H1 (cell line): ENCODE measurements around the gene ARL6IP6. TPM values are rescaled to one million over a fixed set of nuclear protein-coding genes. Genes with fewer than 3 reads are reported as not detected.

Experiments used
- CTCF ChIA-PET: fragments of 300-600 bp; sonication (Branson Sonifier 250); formaldehyde crosslinking; loops from one replicate; lab custom pipeline; 2021; ENCODE audit not compliant: partially characterized antibody; lab: Charles Lee
- POLR2A ChIA-PET: fragments of 300-600 bp; sonication (Branson Sonifier 250); formaldehyde crosslinking; loops from one replicate; lab custom pipeline; 2021; ENCODE audit warnings: inconsistent platforms; ENCODE audit not compliant: partially characterized antibody; lab: Charles Lee
- DNase-seq, 2 experiments: peaks; one replicate each; pipeline versions ENCODE4 v3.0.0 to v3.0.0-alpha.2; 2010 to 2022; ENCODE audit warnings: low spot score in 2 of 2, low read depth in 1 of 2, mixed read lengths in 1 of 2
- FAIRE-seq: peaks from 2 replicates; lab custom pipeline; 2011; peaks lifted over from hg19 to GRCh38; lab: Jason Lieb, UNC
- H2AFZ ChIP-seq: 2 replicates; pipeline ENCODE4 v1.8.1; 2012; ENCODE audit warnings: low read length, inconsistent platforms
- H2AK5ac ChIP-seq: 2 replicates; pipeline ENCODE4 v1.6.1; 2013; ENCODE audit warnings: low read depth, low read length
- H2BK120ac ChIP-seq: replicated peaks from 2 replicates; pipeline ENCODE3; 2013; ENCODE audit warnings: low read depth, low read length, inconsistent platforms
- H2BK12ac ChIP-seq: 2 replicates; pipeline ENCODE4 v1.6.1; 2013; ENCODE audit warnings: low read depth, low read length
- H2BK15ac ChIP-seq: 2 replicates; pipeline ENCODE4 v1.6.1; 2013; ENCODE audit warnings: low read length
- H2BK20ac ChIP-seq: 2 replicates; pipeline ENCODE4 v1.6.1; 2013; ENCODE audit warnings: low read length
- H2BK5ac ChIP-seq: 2 replicates; pipeline ENCODE4 v1.6.1; 2013; ENCODE audit warnings: low read depth, low read length
- H3K14ac ChIP-seq: 2 replicates; pipeline ENCODE4 v1.6.1; 2013; ENCODE audit warnings: inconsistent platforms; ENCODE audit not compliant: insufficient read length
- H3K18ac ChIP-seq: 2 replicates; pipeline ENCODE4 v1.6.1; 2013; ENCODE audit warnings: low read length; ENCODE audit errors: extremely low read depth
- H3K23ac ChIP-seq: 2 replicates; pipeline ENCODE4 v1.6.1; 2013; ENCODE audit warnings: inconsistent platforms; ENCODE audit not compliant: insufficient read length
- H3K23me2 ChIP-seq: 2 replicates; pipeline ENCODE4 v1.6.1; 2013; ENCODE audit warnings: low read depth, low read length
- H3K27ac ChIP-seq: 2 replicates; pipeline ENCODE4 v1.6.1; 2011; ENCODE audit warnings: low read depth, low read length, inconsistent platforms
- H3K27me3 ChIP-seq, 4 experiments: replicated peaks in 1 of 4; 1 replicate in 1 of 4; 2 replicates in 3 of 4; pipeline versions ENCODE4 v1.6.1 to v1.8.1; 2011 to 2013; ENCODE audit warnings: low read length in 3 of 4, mild to moderate bottlenecking in 3 of 4, inconsistent platforms in 2 of 4, mixed read lengths in 2 of 4, moderate library complexity in 1 of 4; ENCODE audit not compliant: control insufficient read depth in 3 of 4, insufficient read depth in 3 of 4; ENCODE audit errors: extremely low read depth in 1 of 4
- H3K36me3 ChIP-seq, 4 experiments: 2 replicates each; pipeline versions ENCODE4 v1.6.1 to v1.8.1; 2011 to 2013; ENCODE audit warnings: mild to moderate bottlenecking in 4 of 4, low read length in 3 of 4, moderate library complexity in 2 of 4, control low read depth in 1 of 4, inconsistent platforms in 1 of 4; ENCODE audit not compliant: insufficient read depth in 4 of 4, control insufficient read depth in 2 of 4
- H3K4ac ChIP-seq: replicated peaks from 2 replicates; pipeline ENCODE3; 2013; ENCODE audit warnings: low read length, low read depth, mixed read lengths, inconsistent platforms; ENCODE audit not compliant: insufficient read length
- H3K4me1 ChIP-seq, 4 experiments: replicated peaks in 1 of 4; 1 replicate in 1 of 4; 2 replicates in 3 of 4; pipeline versions ENCODE4 v1.6.1 to v1.8.1; 2011 to 2013; ENCODE audit warnings: low read length in 3 of 4, inconsistent platforms in 2 of 4, mixed read lengths in 1 of 4; ENCODE audit not compliant: insufficient read depth in 4 of 4, control insufficient read depth in 3 of 4
- H3K4me2 ChIP-seq, 2 experiments: 2 replicates each; pipeline versions ENCODE4 v1.6.1 to v1.8.1; 2011 to 2013; ENCODE audit warnings: low read depth in 2 of 2, low read length in 2 of 2, control low read depth in 1 of 2, inconsistent platforms in 1 of 2, mild to moderate bottlenecking in 1 of 2; ENCODE audit not compliant: insufficient read depth in 1 of 2
- H3K4me3 ChIP-seq, 4 experiments: fragments of 200-600, 300-600 bp in 1 of 4; sonication (generic), shearing (Covaris generic), sonication (Bioruptor Twin) in 1 of 4; 2 replicates each; pipeline versions ENCODE4 v1.5.1 to v1.8.1; 2011 to 2016; ENCODE audit warnings: low read length in 4 of 4, low read depth in 3 of 4, control low read depth in 2 of 4, inconsistent platforms in 2 of 4, mild to moderate bottlenecking in 2 of 4, mixed read lengths in 1 of 4, moderate library complexity in 1 of 4; ENCODE audit not compliant: insufficient read depth in 2 of 4; ENCODE audit errors: extremely low read depth in 1 of 4
- H3K56ac ChIP-seq: replicated peaks from 2 replicates; pipeline ENCODE3; 2013; ENCODE audit warnings: low read depth, mild to moderate bottlenecking, mixed read lengths, low read length, inconsistent platforms; ENCODE audit not compliant: insufficient read length
- H3K79me1 ChIP-seq: 2 replicates; pipeline ENCODE4 v1.6.1; 2013; ENCODE audit warnings: low read depth, low read length, control low read depth
- H3K79me2 ChIP-seq, 2 experiments: 2 replicates each; pipeline versions ENCODE4 v1.6.1 to v1.8.1; 2012 to 2013; ENCODE audit warnings: low read length in 2 of 2, mild to moderate bottlenecking in 2 of 2, inconsistent platforms in 1 of 2; ENCODE audit not compliant: insufficient read depth in 2 of 2, control insufficient read depth in 1 of 2
- H3K9ac ChIP-seq, 4 experiments: replicated peaks in 1 of 4; 1 replicate in 1 of 4; 2 replicates in 3 of 4; pipeline versions ENCODE4 v1.6.1 to v1.8.1; 2011 to 2013; ENCODE audit warnings: low read depth in 3 of 4, low read length in 3 of 4, control low read depth in 2 of 4, mild to moderate bottlenecking in 2 of 4, moderate library complexity in 2 of 4, inconsistent platforms in 1 of 4; ENCODE audit errors: extremely low read depth in 1 of 4
- H3K9me3 ChIP-seq, 2 experiments: 2 replicates each; pipeline versions ENCODE4 v1.6.1 to v1.8.1; 2012 to 2013; ENCODE audit warnings: mild to moderate bottlenecking in 2 of 2, moderate library complexity in 2 of 2, control low read depth in 1 of 2, inconsistent platforms in 1 of 2, low read depth in 1 of 2, low read length in 1 of 2, mixed read lengths in 1 of 2; ENCODE audit not compliant: insufficient read depth in 2 of 2
- H4K20me1 ChIP-seq, 2 experiments: replicated peaks in 1 of 2; 2 replicates each; pipeline versions ENCODE3 to v1.8.1; 2011 to 2013; ENCODE audit warnings: inconsistent platforms in 2 of 2, low read length in 2 of 2, mild to moderate bottlenecking in 1 of 2; ENCODE audit not compliant: insufficient read depth in 2 of 2, control insufficient read depth in 1 of 2
- H4K5ac ChIP-seq: 2 replicates; pipeline ENCODE4 v1.6.1; 2013; ENCODE audit warnings: low read length, low read depth, mixed read lengths, inconsistent platforms; ENCODE audit not compliant: insufficient read length
- H4K8ac ChIP-seq: 2 replicates; pipeline ENCODE4 v1.8.0; 2013; ENCODE audit warnings: mild to moderate bottlenecking, moderate library complexity, low read length, inconsistent platforms; ENCODE audit not compliant: insufficient read depth; ENCODE audit errors: extremely low read depth
- H4K91ac ChIP-seq: replicated peaks from 2 replicates; pipeline ENCODE3; 2013; ENCODE audit warnings: low read length, mixed read lengths, inconsistent platforms; ENCODE audit not compliant: insufficient read length
- ATF3 ChIP-seq: IDR thresholded peaks from 2 replicates; pipeline ENCODE4 v1.6.1; 2011; ENCODE audit warnings: low read depth, mild to moderate bottlenecking, low read length; ENCODE audit not compliant: insufficient read depth
- CEBPB ChIP-seq: IDR thresholded peaks from 2 replicates; pipeline ENCODE4 v1.6.1; 2012; ENCODE audit warnings: low read depth, low read length
- TCF12 ChIP-seq: IDR thresholded peaks from 2 replicates; pipeline ENCODE4 v1.6.1; 2011; ENCODE audit warnings: low read depth, mild to moderate bottlenecking, low read length
- TEAD4 ChIP-seq: IDR thresholded peaks from 2 replicates; pipeline ENCODE4 v1.6.1; 2012; ENCODE audit warnings: low read depth, low read length, inconsistent platforms, mixed read lengths
- WGBS, 2 experiments: shearing (Covaris generic) in 1 of 2; methylation state at CpG; one replicate each; pipeline versions ENCODE4 v1.1.6 to v1.1.7; 2013 to 2015; ENCODE audit warnings: low lambda C conversion rate in 2 of 2, mixed read lengths in 2 of 2, inconsistent platforms in 1 of 2, low coverage in 1 of 2, missing lambda C conversion rate in 1 of 2; ENCODE audit not compliant: insufficient replicate concordance in 2 of 2, insufficient coverage in 1 of 2, insufficient read length in 1 of 2; ENCODE audit errors: extremely low coverage in 1 of 2, missing lambda C conversion rate in 1 of 2; 5-methylcytosine and 5-hydroxymethylcytosine counted together
- polyA plus RNA-seq, 7 experiments: library from polyadenylated mRNA; depleted of rRNA in 3 of 7; stranded (reverse) in 5 of 7; unstranded in 2 of 7; fragments of >200 nt in 5 of 7; fragments of 200-250 nt in 2 of 7; gene quantifications; 1 replicate in 5 of 7; 2 replicates in 1 of 7; 4 replicates in 1 of 7; pipeline versions ENCODE4 v1.2.1 to v1.2.3, GENCODE V29; 2011 to 2013; ENCODE audit warnings: missing spikeins in 2 of 7, mixed read lengths in 2 of 7
- total RNA-seq: library from RNA; stranded (reverse); fragmentation: NEBNext Ultra II Directional; extraction: Animal tissue kit (Norgen Biotek cat#: 25700); gene quantifications from 2 replicates; pipeline ENCODE4 v1.2.1, GENCODE V29; 2021

ARL6IP6 gene
- total and polyA plus RNA-seq, 2 of the 8 experiments (the other 6 are each of a cell fraction or from before 2014, with no cell fraction given) = 47.3 to 92.9 TPM

DNA sequence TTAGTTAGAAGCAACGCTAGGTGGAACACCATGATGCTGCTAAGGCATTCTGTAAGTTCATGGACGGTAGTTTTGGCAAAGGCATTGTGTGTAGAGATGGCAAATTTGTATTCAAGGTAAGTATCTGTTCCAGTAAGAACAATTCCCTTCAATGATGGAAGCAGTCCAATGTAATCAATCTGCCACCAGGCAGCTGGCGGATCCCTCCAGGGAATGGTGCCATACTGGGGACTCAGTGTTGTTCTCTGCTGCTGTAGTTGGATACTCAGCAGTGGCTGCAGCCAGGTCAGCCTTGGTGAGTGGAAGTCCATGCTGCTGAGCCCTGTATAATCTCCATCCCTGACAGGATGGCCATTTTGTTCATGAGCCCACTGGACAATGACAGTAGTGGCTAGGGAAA is 62.8 kb downstream of the ARL6IP6 start:
- Histone ChIP-seq H3K23me2 (no peaks in the 10 kb centered on the region; the same call in 1 of the 2 replicates), H2BK120ac (no peak overlapping the region), H3K4me1 (no peaks in the 10 kb centered on the region), H4K5ac (no peak overlapping the region), H3K27me3 (peaks cover 0 to 1% (median 0%) of the 10 kb centered on the region in 4 experiments; a peak in 1 of 7 replicates), H3K9ac (no peak overlapping the region), H4K8ac (no peak overlapping the region), H3K4ac (no peak overlapping the region), H3K56ac (no peak overlapping the region), H4K91ac (no peak overlapping the region), H3K9me3 (0 out of 4 replicates have a peak, but pooled peaks cover under 1 to 1% of the 10 kb centered on the region in 2 experiments), H4K20me1 (no peaks in the 10 kb centered on the region), H3K4me2 (no peak overlapping the region), H3K36me3 (no peaks in the 10 kb centered on the region), H3K4me3 (no peak overlapping the region), H2AK5ac (no peak overlapping the region), H2BK15ac (no peak overlapping the region), H2AFZ (no peak overlapping the region), H2BK12ac (no peak overlapping the region), H3K14ac (no peak overlapping the region), H3K27ac (no peak overlapping the region), H3K79me2 (no peaks in the 10 kb centered on the region), H3K79me1 (no peaks in the 10 kb centered on the region), H2BK5ac (no peak overlapping the region), H3K23ac (no peak overlapping the region), H3K18ac (no peak overlapping the region), H2BK20ac (no peak overlapping the region)
- no peak for TF ChIP-seq TCF12
- no peak for TF ChIP-seq CEBPB
- no peak for TF ChIP-seq TEAD4
- no peak for TF ChIP-seq ATF3
- CTCF ChIA-PET = no interaction called here
- POLR2A ChIA-PET = no interaction called here
- DNase-seq = no peak
- 91% methylated on average over 3 of the region's 3 CpGs; no CpG with 5 or more reads in 1 of the 2 experiments for WGBS, 2 experiments
- no peak for FAIRE-seq
